ENCODE measurements around the gene ACOX1.

DNA sequence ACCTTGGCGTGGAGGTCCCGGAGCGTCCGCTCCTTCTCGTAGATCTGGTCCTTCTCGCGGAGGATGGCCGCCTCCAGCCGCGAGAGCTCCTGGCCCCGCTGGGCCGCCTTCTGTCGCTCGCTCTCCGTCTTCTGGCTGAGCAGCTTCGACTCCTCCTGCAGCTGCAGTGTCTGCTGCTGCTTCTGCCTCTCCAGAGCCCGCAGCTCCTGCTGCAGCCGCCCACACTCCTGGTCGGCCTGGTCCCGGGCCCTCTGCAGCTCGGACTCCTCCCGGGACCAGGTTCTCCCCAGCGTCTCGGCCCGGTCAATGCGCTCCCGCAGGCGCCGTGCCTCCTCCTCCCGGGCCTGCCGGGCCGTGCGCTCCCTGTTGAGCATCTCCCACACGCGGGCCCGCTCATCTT, 29.2 kb upstream of the ACOX1 start:
- TF ChIP-seq GABPA (IDR thresholded peaks at IDR 0.05; ENCODE audit: low read depth) (no peak), POLR2AphosphoS5 (IDR thresholded peaks at IDR 0.05; ENCODE audit: low read depth) (no peak), REST (IDR thresholded peaks at IDR 0.05; ENCODE audit: insufficient replicate concordance, low read depth) (no peak)
- TF ChIP-seq, protein P1, sequence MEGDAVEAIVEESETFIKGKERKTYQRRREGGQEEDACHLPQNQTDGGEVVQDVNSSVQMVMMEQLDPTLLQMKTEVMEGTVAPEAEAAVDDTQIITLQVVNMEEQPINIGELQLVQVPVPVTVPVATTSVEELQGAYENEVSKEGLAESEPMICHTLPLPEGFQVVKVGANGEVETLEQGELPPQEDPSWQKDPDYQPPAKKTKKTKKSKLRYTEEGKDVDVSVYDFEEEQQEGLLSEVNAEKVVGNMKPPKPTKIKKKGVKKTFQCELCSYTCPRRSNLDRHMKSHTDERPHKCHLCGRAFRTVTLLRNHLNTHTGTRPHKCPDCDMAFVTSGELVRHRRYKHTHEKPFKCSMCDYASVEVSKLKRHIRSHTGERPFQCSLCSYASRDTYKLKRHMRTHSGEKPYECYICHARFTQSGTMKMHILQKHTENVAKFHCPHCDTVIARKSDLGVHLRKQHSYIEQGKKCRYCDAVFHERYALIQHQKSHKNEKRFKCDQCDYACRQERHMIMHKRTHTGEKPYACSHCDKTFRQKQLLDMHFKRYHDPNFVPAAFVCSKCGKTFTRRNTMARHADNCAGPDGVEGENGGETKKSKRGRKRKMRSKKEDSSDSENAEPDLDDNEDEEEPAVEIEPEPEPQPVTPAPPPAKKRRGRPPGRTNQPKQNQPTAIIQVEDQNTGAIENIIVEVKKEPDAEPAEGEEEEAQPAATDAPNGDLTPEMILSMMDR (IDR thresholded peaks at IDR 0.05; ENCODE audit: insufficient read depth, low read length), result no peak

Data from HL-60 (cell line).